PC-9 (cell line): ENCODE measurements around the gene METTL15. TPM values are rescaled to one million over a fixed set of nuclear protein-coding genes. Genes with fewer than 3 reads are reported as not detected.

Source experiments
- BruUV-seq: library from RNA; stranded (reverse); fragments of 400-500 nt; replicated peaks from 2 replicates; lab custom pipeline; 2021; lab: Mats Ljungman, UMichigan
- CTCF ChIA-PET: fragments of 300-600 bp; sonication (Branson Sonifier 250); formaldehyde crosslinking; loops from one replicate; lab custom pipeline; 2022; ENCODE audit warnings: antibody characterized with exemption; lab: Charles Lee
- POLR2A ChIA-PET: fragments of 300-600 bp; sonication (Branson Sonifier 250); formaldehyde crosslinking; loops from one replicate; lab custom pipeline; 2022; ENCODE audit warnings: antibody characterized with exemption; ENCODE audit not compliant: unreplicated experiment; lab: Charles Lee
- DNase-seq, 2 experiments: peaks; one replicate each; pipeline versions ENCODE4 v3.0.0 to v3.0.0-alpha.2; 2015 to 2022; ENCODE audit warnings: mixed read lengths in 1 of 2
- H2AFZ ChIP-seq: fragments of 200-600 bp; sonication (generic); 2 replicates; pipeline ENCODE4 v1.8.1; 2017; ENCODE audit warnings: antibody characterized with exemption
- H3F3A ChIP-seq: fragments of 200-600 bp; sonication (generic); 2 replicates; pipeline ENCODE4 v1.8.1; 2017; ENCODE audit warnings: antibody characterized with exemption, mild to moderate bottlenecking, low read depth; ENCODE audit not compliant: insufficient read depth
- H3K27ac ChIP-seq: fragments of 200-600 bp; sonication (generic); 2 replicates; pipeline ENCODE4 v1.6.1; 2016; ENCODE audit warnings: mixed run types
- H3K27me3 ChIP-seq: fragments of 200-600 bp; sonication (generic); 2 replicates; pipeline ENCODE4 v1.6.1; 2016; ENCODE audit warnings: low read depth, mixed run types; ENCODE audit not compliant: insufficient read depth
- H3K36me3 ChIP-seq: fragments of 200-600 bp; sonication (generic); 2 replicates; pipeline ENCODE4 v1.6.1; 2016; ENCODE audit warnings: low read depth, mixed run types
- H3K4me1 ChIP-seq: fragments of 200-600 bp; sonication (generic); replicated peaks from 2 replicates; pipeline ENCODE4 v1.6.1; 2016; ENCODE audit warnings: mixed run types; ENCODE audit not compliant: insufficient read depth
- H3K4me2 ChIP-seq: fragments of 200-600 bp; sonication (generic); 2 replicates; pipeline ENCODE4 v1.6.1; 2017; ENCODE audit warnings: mixed run types
- H3K4me3 ChIP-seq: fragments of 200-600 bp; sonication (generic); 2 replicates; pipeline ENCODE4 v1.6.1; 2016; ENCODE audit warnings: mixed run types
- H3K79me2 ChIP-seq: fragments of 200-600 bp; sonication (generic); 2 replicates; pipeline ENCODE4 v1.6.1; 2017; ENCODE audit warnings: low read depth, mixed run types
- H3K9me2 ChIP-seq: fragments of 200-600 bp; sonication (generic); 2 replicates; pipeline ENCODE4 v1.8.1; 2017; ENCODE audit warnings: mild to moderate bottlenecking; ENCODE audit not compliant: insufficient read depth
- H3K9me3 ChIP-seq: fragments of 200-600 bp; sonication (generic); 2 replicates; pipeline ENCODE4 v1.8.1; 2016; ENCODE audit warnings: low read depth; ENCODE audit not compliant: insufficient read depth
- H4K20me1 ChIP-seq: fragments of 200-600 bp; sonication (generic); 2 replicates; pipeline ENCODE4 v1.8.1; 2017; ENCODE audit not compliant: insufficient read depth
- EZH2 ChIP-seq: fragments of 200-600 bp; sonication (generic); IDR thresholded peaks from 2 replicates; pipeline ENCODE4 v1.8.0; 2017; ENCODE audit warnings: antibody characterized with exemption, low read depth
- intact Hi-C: fragments of 100-400 bp; cut with micrococcal nuclease; formaldehyde crosslinking; loops from one replicate; pipeline ENCODE4 v1.10.0; 2022; ENCODE audit not compliant: unreplicated experiment
- total RNA-seq: library from RNA; stranded (reverse); gene quantifications from 2 replicates; pipeline ENCODE4 v1.2.3, GENCODE V29; 2021
- TF ChIP-seq, protein P1 (sequence below): fragments of 200-600 bp; sonication (generic); conservative IDR thresholded peaks from 2 replicates; pipeline ENCODE4 v1.6.1; 2017; ENCODE audit warnings: mixed run types, antibody characterized with exemption, mild to moderate bottlenecking, moderate library complexity

The METTL15 gene
- total RNA-seq, 1 experiment from 2014 or later: 19.9 TPM

GRCh38 chr11:28231475-28231874 lies 123.3 kb downstream of the METTL15 start:
- no peak for DNase-seq
- Histone ChIP-seq H3K79me2 (no peaks in the 10 kb centered on the region; the same call in 1 of the 2 replicates), H3K4me2 (no peak overlapping the region), H3K36me3 (no peaks in the 10 kb centered on the region), H3K9me2 (no peaks in the 10 kb centered on the region; the same call in 1 of the 2 replicates), H3K4me3 (no peak overlapping the region), H3K9me3 (no peaks in the 10 kb centered on the region), H3K27ac (no peak overlapping the region), H3K4me1 (no peaks in the 10 kb centered on the region), H2AFZ (no peak overlapping the region), H3F3A (no peaks in the 10 kb centered on the region), H4K20me1 (no peaks in the 10 kb centered on the region), H3K27me3 (no peaks in the 10 kb centered on the region)
- no TSS peak for BruUV-seq
- intact Hi-C loops: no loop called here
- no peak for TF ChIP-seq EZH2
- TF ChIP-seq, protein P1, sequence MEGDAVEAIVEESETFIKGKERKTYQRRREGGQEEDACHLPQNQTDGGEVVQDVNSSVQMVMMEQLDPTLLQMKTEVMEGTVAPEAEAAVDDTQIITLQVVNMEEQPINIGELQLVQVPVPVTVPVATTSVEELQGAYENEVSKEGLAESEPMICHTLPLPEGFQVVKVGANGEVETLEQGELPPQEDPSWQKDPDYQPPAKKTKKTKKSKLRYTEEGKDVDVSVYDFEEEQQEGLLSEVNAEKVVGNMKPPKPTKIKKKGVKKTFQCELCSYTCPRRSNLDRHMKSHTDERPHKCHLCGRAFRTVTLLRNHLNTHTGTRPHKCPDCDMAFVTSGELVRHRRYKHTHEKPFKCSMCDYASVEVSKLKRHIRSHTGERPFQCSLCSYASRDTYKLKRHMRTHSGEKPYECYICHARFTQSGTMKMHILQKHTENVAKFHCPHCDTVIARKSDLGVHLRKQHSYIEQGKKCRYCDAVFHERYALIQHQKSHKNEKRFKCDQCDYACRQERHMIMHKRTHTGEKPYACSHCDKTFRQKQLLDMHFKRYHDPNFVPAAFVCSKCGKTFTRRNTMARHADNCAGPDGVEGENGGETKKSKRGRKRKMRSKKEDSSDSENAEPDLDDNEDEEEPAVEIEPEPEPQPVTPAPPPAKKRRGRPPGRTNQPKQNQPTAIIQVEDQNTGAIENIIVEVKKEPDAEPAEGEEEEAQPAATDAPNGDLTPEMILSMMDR: no peak
- POLR2A ChIA-PET: no interaction called here
- CTCF ChIA-PET: no interaction called here

GRCh38 chr11:28232649-28233048 lies 124.5 kb downstream of the METTL15 start:
- no peaks in the 10 kb centered on the region for H3K27me3 ChIP-seq
- CTCF ChIA-PET: no interaction called here
- no peaks in the 10 kb centered on the region for H3K36me3 ChIP-seq
- no peaks in the 10 kb centered on the region for H3K9me3 ChIP-seq
- intact Hi-C loops: no loop called here
- H3K27ac ChIP-seq: no peak overlapping the region
- POLR2A ChIA-PET: no interaction called here
- H2AFZ ChIP-seq: no peak overlapping the region
- H3K4me3 ChIP-seq: no peak overlapping the region
- H3K9me2 ChIP-seq: no peaks in the 10 kb centered on the region
- no peak for DNase-seq
- TF ChIP-seq EZH2: no peak
- TF ChIP-seq, protein P1: no peak
- no TSS peak for BruUV-seq
- H4K20me1 ChIP-seq: no peaks in the 10 kb centered on the region
- H3K79me2 ChIP-seq: no peaks in the 10 kb centered on the region; the same call in 1 of the 2 replicates
- H3K4me1 ChIP-seq: no peaks in the 10 kb centered on the region
- H3F3A ChIP-seq: no peaks in the 10 kb centered on the region
- no peak overlapping the region for H3K4me2 ChIP-seq

DNA sequence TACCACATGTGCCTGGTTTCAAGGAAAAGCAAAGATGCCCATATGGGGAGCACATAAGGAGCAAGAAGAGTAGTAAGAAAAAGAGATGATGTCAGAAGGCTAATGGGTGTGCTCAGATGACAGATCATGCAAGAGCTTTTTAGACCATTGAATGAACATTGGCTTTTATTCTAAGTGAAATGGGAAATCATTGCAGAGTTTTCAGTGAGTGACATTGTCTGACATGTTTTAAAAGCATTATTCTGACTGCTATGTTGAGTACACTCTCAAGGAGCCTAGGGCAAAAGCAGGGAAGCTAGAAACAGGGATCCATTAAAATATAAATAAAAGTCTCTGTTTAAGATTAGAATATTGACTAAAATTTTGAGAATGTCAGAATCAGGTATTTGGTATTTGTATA lies 133.6 kb downstream of the METTL15 start:
- Histone ChIP-seq H3K36me3 (no peaks in the 10 kb centered on the region), H4K20me1 (no peaks in the 10 kb centered on the region), H2AFZ (no peak overlapping the region), H3K4me3 (no peak overlapping the region), H3K79me2 (no peaks in the 10 kb centered on the region), H3F3A (no peaks in the 10 kb centered on the region), H3K27me3 (no peaks in the 10 kb centered on the region), H3K4me1 (no peaks in the 10 kb centered on the region), H3K4me2 (no peak overlapping the region), H3K9me3 (no peaks in the 10 kb centered on the region), H3K27ac (no peak overlapping the region), H3K9me2 (no peaks in the 10 kb centered on the region)
- DNase-seq: no peak
- POLR2A ChIA-PET: no interaction called here
- no peak for TF ChIP-seq EZH2
- TF ChIP-seq, protein P1: no peak
- CTCF ChIA-PET: no interaction called here
- intact Hi-C loops: no loop called here
- no TSS peak for BruUV-seq
